RWPE1 (cell line): ENCODE data around the gene HCAR2.
"Not testable (repeated sequence)": the region's sequence is repeated elsewhere in the genome, so short reads cannot be mapped to it uniquely, and the experiment has no call there.

Experiments
- CTCF ChIA-PET: fragments of 350-600 bp; sonication (Branson Sonifier 250); formaldehyde crosslinking; extraction: SDS; loops from one replicate; lab custom pipeline; 2021; lab: Yijun Ruan, JAX
- POLR2A ChIA-PET: fragments of 400-600 bp; formaldehyde crosslinking; extraction: SDS; loops from one replicate; lab custom pipeline; 2020; ENCODE audit warnings: antibody characterized with exemption; ENCODE audit not compliant: low non-redundant PET; lab: Yijun Ruan, JAX
- DNase-seq: peaks from one replicate; pipeline ENCODE4 v3.0.0; 2012; ENCODE audit warnings: low spot score
- H3K27ac ChIP-seq: fragments of 450-650 bp; 2 replicates; pipeline ENCODE4 v1.5.1; 2017
- TF ChIP-seq, protein P1 (sequence below): fragments of 450-650 bp; conservative IDR thresholded peaks from 2 replicates; pipeline ENCODE4 v1.5.1; 2017; ENCODE audit warnings: low read depth, mild to moderate bottlenecking

HCAR2 gene

GRCh38 chr12:122709287-122709686 is 6.1 kb upstream of the HCAR2 start:
- DNase-seq, POLR2A ChIA-PET, CTCF ChIA-PET, H3K27ac ChIP-seq: not testable (repeated sequence)

DNA sequence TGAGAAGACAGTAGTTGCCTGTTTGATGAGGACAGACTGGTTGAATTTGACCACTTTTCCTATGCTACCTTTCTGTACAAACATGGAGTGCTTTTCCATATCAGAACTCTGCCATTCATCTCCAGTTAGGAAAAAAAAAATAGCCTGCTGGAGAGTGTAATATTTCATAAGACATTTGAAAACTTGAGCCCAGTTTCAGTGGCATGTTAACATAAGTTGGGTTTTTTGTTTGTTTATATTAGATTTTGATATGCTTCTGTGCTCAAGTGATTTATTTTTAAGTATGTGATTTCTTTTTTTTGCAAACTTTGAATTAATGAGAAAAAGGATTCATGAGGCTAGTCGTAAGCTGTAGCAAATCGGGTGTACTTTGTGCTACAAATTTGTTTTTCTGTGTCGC is 684 bp upstream of the HCAR2 start:
- POLR2A ChIA-PET, H3K27ac ChIP-seq, DNase-seq, CTCF ChIA-PET: not testable (repeated sequence)

DNA sequence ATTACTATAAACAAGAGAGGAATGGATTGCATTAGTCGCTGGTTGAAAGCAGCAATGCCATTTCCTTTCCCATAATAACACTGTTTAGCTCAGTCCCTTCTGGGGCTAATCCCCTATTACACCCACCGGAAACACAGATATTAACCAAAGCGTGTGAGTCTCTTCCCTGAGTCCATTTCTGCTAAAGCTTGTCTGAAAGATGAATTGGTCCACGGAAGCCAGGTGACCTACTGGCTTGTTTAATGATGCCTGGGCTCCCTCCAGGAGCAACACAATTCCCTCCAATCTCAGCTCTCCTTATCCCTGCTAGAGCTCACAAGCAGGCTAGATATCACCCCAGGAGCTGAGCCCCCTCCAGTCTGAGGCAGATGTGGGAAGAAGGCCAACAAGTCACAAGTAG is 1.7 kb downstream of the HCAR2 start:
- H3K27ac ChIP-seq, DNase-seq, CTCF ChIA-PET, POLR2A ChIA-PET: not testable (repeated sequence)

DNA sequence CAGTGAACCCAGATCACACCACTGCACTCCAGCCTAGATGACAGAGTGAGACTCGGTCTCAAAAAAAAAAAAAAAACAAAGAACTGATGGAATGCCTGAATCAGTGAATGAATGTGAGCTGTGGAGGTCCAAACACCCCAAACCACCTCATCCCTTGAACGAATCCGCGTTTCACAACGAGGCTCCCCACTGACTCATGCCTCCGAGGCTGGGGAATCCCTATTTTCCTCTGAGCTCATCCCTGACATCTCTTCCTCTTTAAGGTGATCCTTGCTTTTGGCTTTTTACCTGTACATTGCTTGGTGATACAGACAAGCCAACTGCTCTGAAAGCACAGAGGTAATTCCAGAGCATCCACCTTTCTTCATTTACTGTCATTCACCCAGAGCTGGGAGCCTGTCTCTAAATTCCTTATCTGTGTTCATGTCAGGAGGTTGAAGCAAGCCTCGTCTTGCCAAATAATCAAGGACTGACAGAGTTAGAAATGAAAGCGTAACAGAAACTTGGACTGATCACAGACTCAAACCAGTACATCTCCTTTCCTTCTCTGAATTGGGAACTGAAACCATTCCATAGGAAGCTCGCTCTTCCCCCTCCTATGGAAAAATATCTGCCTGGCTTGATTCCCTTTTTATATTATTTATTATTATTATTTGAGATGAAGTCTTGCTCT is 3.0 kb downstream of the HCAR2 start:
- POLR2A ChIA-PET, CTCF ChIA-PET, DNase-seq: not testable (repeated sequence)
- peak overlapping the region; percentile 80 for H3K27ac ChIP-seq

GRCh38 chr12:122696922-122697321 is 6.2 kb downstream of the HCAR2 start:
- DNase-seq, POLR2A ChIA-PET, H3K27ac ChIP-seq: not testable (repeated sequence)
- CTCF ChIA-PET, result interaction anchor here (0.7 kb wide), 1 partner anchor 60 kb away, joined by 5 read pairs; no protein-coding TSS in a partner anchor

- CTCF ChIA-PET, result no interaction called here
- no peak for DNase-seq
- TF ChIP-seq, protein P1, sequence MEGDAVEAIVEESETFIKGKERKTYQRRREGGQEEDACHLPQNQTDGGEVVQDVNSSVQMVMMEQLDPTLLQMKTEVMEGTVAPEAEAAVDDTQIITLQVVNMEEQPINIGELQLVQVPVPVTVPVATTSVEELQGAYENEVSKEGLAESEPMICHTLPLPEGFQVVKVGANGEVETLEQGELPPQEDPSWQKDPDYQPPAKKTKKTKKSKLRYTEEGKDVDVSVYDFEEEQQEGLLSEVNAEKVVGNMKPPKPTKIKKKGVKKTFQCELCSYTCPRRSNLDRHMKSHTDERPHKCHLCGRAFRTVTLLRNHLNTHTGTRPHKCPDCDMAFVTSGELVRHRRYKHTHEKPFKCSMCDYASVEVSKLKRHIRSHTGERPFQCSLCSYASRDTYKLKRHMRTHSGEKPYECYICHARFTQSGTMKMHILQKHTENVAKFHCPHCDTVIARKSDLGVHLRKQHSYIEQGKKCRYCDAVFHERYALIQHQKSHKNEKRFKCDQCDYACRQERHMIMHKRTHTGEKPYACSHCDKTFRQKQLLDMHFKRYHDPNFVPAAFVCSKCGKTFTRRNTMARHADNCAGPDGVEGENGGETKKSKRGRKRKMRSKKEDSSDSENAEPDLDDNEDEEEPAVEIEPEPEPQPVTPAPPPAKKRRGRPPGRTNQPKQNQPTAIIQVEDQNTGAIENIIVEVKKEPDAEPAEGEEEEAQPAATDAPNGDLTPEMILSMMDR, result no peak
- POLR2A ChIA-PET, result no interaction called here
- H3K27ac ChIP-seq, result no peak overlapping the region
These were observed 11.6 kb downstream of the HCAR2 start for GRCh38 chr12:122691566-122691965.

DNA sequence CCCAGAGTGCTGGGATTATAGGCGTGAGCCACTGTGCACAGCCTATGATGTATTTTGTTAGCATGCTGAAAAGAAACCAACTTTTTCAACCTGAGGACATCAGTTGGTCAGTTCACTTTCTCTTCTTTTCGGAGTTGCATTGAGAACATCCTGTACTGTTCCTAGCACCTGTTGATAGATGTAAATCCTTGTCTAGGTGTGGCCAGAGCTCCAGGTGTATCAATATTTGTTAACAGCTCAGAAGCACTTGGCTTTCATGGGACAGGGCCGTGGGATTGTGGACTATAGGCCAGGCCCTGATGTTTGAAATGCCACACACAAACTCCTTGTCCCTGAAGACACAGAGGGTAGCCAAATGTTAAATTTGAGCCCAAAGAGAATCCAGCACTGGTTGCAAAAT is 14.9 kb downstream of the HCAR2 start:
- POLR2A ChIA-PET, result no interaction called here
- H3K27ac ChIP-seq, result no peak overlapping the region
- CTCF ChIA-PET, result interaction anchor here (0.6 kb wide), 1 partner anchor 232 kb away, joined by 3 read pairs; no protein-coding TSS in a partner anchor
- DNase-seq, result no peak
- TF ChIP-seq, protein P1, result no peak

GRCh38 chr12:122687086-122687485 is 16.1 kb downstream of the HCAR2 start:
- peak overlapping the region; percentile 19; the same call in 1 of the 2 replicates for H3K27ac ChIP-seq
- TF ChIP-seq, protein P1, result no peak
- no peak for DNase-seq
- ChIA-PET CTCF (no interaction called here), POLR2A (no interaction called here)

DNA sequence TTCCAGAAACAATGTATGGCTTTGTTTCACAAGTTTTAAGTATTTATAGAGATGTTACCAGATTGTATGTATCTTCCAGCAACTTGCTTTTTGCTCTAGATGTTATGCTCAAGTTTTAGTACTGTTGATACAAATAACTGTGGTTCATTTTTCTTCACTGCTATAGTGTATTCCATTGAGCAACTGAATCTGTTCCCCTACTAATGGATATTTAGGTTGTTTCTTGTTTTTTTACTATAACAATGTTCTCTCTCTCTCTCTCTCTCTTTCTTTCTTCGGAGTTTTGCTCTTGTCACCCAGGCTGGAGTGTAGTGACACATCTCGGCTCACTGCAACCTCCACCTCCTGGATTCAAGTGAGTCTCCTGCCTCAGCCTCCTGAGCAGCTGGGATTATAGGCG is 16.6 kb downstream of the HCAR2 start:
- peak overlapping the region; percentile 19; the same call in 1 of the 2 replicates for H3K27ac ChIP-seq
- ChIA-PET POLR2A (no interaction called here), CTCF (interaction anchor here (0.6 kb wide), 1 partner anchor 22 kb away, joined by 3 read pairs; no protein-coding TSS in a partner anchor)
- no peak for DNase-seq
- TF ChIP-seq, protein P1, result no peak
